ENCODE measurements around the gene CYTH1.

CYTH1 gene

DNA sequence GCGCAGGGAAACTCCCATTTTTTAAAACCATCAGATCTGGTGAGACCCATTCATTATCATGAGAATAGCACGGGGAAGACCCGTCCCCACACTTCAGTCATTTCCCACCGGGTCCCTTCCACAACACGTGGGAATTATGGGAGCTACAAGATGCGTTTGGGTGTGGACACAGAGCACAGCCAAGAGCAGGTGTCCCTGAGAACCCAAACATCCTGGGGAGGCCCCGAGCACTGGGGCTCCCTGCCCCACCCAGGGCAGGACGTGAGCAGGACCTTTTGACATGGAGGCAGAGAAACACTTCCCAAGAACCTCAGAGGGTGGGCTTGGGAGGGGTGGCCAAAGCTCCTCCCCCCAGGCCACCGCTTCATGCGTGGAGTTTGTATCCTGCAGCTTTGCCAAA lies 115.0 kb downstream of the CYTH1 start:
- no peak for DNase-seq

DNA sequence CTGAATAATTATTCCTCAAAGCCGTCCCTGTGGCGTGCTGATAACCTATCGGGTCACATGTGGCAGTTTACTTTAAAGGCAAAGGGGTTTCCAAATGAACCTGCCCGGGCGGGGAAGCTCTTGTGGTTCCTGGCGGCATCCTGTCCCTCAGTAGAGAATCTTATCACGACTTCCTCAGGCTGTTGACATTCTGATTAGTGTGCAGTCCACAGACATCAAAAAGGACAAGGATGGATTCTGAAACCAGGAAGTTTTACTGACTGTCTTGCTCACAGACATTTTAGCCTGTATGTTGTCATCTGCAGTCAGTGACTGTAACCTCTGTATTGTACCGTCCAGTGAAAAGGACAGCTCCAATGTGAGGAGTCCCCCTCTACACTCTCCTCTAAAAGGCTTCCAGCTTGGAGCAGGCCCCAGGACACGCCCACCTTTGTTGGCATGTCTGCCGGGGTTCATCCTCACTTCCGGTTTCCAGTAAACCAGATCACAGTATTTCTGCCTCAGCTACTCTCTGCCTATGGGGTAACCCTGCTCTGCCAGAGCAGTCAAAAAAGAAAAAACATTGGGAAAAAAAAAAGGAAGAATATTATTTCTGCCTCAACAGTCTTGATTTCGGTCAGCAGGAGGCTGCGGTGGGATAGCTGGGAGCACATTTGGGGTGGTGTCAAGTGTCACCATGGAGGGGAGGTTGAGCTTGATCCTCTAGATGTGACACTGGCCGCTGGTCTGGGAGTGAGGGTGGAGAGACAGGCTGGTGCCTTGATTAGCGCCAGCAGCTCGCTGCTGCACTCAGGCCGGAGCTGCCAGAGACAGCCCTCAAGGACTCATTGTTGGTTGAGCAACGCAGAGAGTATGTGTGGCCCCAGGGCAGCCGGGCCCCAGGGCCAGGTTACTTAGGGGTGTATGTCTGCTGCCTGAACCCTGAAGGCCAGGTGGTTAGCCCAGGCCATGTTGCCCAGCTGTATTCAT lies 115.8 kb downstream of the CYTH1 start:
- DNase-seq, result peak; percentile 21

DNA sequence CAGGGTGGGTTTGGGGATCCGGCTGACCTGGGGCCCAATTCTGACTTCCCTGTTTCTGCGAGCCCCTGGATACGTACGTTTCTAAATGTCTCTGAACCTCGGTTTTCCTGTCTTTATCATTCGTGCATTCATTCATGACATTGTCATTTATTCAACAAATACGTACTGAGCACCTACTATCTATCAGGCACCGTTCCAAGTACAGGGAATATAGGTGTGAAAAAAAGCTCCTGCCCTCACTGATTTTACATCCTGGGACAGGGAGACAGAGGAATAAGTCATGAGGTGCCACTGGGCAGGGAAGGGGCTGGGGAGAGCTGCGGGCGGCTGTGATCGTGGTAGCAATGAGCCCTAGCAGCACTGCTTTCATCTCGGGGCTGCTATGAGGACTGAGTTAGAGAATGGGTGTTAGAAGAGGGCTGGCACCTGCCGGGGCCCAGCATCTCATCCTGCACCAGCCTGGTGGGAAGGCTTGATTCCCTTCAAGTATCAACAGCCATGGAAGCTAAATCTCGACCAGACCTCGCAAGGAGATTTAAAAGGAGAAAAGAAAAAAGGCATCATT lies 116.6 kb downstream of the CYTH1 start:
- no peak for DNase-seq

DNA sequence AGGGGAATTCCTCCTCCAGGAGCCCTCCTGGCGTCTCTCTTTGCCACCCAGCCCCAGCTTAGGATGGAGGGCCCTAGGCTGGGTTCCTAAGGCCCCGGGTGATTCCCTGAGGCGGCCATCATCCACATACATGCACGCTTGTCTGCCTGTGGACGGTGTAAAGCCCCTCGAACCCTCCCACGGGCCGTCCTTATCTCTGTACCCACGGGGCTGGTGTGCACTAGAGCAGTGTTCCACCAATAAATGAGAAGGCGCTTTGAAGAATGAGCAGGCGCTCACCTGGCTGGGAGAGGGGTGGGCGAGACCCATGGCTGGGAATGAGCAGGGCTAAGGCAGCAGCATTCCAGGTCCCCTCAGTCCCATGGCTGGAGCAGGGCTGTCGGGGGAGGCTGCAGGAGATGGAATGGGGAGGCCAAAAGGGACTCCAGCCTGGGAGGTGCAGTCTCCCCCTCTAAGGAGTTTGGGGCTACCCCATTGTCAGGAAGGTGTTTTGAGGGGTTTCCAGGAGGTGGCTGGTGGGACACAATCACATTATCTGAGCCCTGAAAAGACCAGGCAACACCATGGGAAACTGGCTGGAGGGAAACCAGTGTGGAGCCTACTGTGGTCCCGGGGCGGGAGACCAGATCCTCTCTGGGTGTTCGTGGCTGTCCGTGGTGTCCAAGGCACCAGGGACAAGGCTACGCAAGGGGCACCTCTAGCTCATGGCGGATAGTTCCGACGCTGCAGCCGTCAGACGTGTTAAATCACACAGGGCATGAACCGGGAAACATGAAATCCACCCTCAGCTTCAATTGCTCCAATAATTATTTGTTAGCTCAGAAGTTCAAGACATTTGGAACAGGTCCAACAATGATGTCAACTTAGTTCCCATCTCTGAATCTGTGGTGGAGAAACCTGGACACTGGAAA lies 117.3 kb downstream of the CYTH1 start:
- peak; percentile 44 for DNase-seq

DNA sequence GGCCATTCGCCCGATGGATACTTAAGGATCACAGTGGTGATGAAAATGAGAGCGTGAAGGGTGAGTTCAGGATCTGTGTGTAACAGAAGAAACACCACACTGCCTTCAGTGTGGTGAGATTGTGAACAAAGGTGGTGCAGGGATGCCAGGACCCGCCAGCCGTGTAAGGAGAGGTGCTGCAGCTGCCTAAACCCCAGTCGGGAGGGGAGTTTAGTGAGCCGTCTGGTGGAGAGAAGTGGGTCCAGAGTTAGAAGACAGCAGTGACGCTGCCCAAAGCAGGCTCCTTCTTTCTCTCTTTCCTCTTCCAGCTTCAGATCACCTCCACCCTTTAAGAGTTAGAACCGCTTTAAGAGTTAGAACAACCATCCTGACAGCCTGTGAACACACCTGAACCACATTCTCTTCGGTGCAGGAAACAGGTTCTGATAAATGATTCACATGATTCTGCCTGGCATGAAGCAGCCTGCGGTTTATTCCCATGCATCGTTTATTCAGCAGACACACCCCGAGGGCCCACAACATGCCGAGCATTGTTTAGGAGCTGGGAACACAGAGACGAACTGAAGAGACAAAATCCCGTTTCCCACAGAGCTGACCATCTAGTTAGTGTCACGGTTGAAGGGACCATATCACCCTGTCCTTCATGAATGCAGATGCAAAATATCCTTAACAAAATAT lies 120.8 kb downstream of the CYTH1 start:
- DNase-seq, result peak; percentile 33

DNA sequence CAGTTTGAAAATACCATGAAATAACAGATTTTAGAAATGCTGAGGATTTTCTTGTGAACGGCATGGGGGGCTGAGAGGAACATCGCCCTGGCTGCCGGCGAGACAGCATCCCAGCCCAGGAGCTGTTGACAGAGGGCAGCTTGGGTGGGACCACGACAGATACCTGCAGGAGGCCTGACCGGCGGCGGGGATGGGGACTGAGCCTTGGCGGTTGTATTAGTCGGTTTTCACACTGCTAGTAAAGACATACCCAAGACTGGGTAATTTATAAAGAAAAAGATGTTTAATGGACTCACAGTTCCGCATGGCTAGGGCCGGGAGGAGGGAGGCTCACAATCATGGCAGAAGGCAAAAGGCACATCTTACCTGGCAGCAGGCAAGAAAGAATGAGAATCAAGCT lies 122.5 kb downstream of the CYTH1 start:
- no peak for DNase-seq

DNA sequence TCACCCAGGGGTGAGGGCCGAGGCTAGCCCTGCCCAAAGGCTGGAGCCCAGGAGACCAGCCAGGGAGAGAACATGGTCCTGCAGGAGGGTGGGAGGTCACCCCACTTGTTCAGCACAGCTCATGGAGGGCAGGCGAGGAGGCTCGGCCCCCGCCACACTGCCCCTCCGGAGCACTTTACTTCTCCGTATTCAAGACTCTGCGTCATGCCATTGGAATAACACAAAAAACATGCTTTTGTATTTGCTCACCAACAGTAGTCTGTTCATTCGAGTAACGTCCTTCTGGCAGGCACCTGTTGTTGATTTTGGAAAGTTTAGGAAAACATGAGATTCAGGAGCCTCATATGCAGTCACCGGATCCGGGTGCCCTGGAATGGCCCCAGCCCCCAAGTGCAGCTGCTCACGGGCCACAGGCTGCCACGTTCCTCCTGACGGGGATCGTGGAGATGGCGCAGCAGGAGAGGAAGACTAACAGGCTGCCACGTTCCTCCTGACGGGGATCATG lies 123.7 kb downstream of the CYTH1 start:
- DNase-seq, result peak; percentile 38

DNA sequence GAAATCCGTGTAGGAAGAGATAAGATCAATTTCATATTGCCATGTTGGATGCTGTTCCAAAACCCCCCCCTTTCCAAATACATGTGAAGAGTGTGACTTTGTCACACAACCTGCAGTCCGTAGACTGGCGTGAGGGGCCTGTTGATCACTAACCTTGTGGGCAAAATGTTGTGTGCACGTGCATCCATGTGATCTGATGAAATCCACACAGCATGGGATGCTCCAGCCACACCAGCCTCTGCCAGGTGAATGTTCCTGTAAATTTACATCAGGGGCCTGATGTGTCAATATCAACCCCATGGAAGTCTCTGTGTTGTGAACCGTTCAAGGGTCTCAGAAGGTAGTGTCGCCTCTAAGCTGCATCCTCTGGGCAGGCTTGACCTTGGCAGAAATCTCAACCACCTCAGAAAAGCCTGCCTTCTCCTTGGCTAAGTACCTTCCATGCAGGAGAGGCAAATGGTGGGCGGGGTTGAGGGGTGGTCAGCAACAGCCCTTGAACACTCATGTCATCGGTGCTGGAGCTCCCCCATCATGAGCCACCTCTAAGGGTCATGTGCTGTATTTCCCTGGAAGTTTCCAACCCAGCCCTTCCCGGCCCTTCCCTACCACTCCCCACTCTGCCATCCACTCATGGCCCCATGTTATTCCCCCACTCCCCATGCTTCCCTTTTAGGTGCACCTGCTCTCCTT lies 126.7 kb downstream of the CYTH1 start:
- DNase-seq, result no peak

DNA sequence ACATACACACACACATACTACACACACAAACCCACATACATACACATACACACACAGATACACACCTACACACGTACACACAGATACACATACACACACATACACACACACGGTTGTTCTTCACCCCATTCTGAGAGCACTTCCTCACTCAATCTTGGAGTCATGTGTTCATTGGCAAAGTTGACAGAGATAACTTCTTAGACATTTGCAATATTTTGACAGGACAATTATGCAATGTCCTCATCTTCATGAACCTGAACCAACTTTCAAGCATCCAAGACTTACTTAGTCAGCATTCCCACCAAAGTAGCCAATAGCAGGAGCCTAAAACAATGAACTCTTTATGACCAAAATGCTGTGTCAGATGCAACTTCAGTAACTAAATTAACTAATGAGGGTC lies 127.7 kb downstream of the CYTH1 start:
- DNase-seq, result no peak

DNA sequence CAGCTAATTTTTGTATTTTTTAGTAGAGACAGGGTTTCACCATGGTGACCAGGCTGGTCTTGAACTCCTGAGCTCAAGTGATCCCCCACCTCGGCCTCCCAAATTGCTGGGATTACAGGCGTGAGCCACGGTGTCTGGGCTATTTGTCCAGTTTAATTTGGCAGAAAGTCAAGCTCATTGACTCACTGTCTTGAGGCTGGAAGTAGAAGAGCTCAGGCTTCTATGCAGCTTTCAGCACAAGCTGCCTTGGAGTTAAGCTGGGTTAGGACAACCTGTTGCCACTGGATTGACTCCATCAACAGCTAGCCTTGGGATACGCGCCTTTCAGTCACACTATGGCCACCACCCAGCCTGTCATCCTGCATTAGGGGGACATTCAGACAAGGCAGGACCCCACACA lies 128.7 kb downstream of the CYTH1 start:
- no peak for DNase-seq

DNA sequence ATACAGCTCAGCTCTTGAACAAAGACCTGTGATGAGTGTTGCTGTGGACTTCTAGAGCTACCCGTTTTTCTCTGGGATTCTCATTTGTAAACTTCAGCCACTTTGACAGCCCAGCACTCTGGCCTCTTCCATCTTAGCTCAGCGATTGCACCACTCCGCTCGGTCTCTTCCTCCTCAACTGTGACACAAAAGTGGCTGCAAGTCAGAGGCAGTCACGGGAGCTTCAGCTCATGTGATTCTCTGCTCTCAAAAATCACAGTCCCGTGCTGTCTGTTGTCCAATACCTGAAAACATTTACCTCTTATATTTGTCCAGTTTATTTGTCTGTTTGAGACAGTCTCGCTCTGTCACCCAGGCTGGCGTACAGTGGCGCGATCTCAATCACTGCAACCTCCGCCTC lies 129.2 kb downstream of the CYTH1 start:
- no peak for DNase-seq

DNA sequence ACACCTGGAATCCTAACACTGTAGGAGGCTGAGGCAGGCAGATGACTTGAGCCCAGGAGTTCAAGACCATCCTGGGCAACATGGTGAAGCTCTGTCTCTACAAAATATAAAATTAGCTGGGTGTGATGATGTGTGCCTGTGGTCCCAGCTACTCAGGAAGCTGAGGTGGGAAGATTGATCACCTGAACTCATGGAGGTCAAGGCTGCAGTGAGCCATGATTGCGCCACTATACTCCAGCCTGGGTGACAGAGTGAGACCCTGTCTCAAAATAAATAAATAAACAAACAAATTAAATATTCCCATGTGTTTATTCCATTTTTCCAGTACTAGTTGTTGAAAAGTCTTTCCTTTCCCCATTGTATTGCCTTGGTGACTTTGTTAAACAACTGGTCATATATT lies 130.0 kb downstream of the CYTH1 start:
- no peak for DNase-seq

DNA sequence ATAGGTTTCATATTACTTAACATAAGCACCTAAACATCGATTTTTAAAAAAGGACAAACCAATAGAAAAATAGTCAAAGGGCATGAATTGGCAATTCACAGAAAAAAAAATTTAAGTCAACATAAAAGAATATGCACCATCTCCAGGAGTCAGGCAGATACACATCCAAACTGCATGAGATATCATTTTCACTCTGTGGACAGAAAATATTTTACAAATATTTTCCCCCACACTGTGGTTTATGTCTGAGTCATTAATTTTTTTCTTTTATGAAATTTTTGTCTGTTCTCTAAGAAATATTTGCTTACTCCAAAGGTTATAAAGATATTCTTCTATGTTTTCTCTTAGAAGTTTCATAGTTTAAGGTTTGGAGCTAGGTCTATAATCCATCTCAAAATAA lies 130.5 kb downstream of the CYTH1 start:
- DNase-seq, result no peak

DNA sequence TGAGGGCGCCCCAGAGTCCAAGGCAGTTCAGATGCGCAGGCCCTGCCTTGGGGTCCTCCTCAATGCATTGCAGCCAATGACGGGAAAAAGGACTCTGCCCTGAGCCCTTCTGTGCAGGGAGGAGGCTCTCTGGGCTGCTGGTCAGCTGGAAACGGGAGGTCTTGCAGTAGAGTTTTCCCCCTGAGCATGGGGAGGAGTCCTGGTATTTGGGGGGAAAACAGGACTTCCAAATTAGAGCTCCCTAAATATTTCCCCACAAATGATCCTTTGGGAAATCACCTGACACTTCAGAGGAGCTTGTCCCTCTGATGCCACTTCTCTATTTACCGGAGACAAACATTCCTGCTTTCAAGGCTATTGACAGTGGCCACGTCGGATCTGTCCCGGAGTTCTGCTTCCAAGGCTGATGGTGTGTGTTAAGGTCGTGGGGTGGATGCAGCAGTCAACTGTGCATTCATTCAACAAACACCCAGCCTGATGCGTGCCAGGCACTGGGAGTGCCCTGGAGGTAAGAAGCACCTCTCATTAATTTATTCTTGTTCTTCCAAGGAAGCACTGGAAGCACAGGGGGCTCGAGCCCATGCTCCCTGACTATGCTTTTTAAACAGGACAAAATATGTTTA lies 131.9 kb downstream of the CYTH1 start:
- no peak for DNase-seq

DNA sequence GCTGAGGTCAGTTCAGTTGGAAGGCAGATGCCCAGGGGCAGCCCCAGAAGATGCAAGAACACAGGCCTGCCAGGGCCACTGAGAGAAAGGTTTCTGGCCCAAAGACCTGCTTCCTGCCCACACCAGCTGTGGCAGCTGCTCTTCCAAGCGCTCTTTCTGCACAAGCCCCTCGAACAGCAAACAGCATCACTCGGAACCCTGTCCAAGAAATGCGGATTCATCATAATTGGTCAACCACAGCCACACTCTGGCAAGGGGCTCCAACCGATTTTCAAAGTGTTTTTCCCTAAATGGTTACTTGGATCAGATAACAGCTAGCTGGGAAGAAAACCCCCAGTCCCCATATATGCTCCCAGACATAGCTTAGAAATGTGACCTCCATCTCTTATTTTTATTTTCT lies 133.8 kb downstream of the CYTH1 start:
- no peak for DNase-seq

DNA sequence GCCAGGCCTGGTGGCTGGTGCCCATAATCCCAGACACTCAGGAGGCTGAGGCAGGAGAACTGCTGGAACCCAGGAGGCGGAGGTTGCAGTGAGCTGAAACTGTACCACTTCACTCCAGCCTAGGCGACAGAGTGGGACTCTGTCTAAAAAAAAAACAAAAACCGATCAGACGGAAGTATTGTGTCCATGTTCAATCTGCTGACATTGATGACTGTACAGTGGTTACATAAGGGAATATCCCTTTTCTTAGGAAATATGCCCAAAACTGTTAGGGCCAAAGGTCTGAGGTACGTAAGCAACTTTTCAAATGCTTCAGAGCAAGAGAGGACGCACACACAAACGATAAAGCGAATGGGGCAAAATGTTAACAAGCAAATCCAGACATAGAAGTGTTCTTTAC lies 135.0 kb downstream of the CYTH1 start:
- no peak for DNase-seq

DNA sequence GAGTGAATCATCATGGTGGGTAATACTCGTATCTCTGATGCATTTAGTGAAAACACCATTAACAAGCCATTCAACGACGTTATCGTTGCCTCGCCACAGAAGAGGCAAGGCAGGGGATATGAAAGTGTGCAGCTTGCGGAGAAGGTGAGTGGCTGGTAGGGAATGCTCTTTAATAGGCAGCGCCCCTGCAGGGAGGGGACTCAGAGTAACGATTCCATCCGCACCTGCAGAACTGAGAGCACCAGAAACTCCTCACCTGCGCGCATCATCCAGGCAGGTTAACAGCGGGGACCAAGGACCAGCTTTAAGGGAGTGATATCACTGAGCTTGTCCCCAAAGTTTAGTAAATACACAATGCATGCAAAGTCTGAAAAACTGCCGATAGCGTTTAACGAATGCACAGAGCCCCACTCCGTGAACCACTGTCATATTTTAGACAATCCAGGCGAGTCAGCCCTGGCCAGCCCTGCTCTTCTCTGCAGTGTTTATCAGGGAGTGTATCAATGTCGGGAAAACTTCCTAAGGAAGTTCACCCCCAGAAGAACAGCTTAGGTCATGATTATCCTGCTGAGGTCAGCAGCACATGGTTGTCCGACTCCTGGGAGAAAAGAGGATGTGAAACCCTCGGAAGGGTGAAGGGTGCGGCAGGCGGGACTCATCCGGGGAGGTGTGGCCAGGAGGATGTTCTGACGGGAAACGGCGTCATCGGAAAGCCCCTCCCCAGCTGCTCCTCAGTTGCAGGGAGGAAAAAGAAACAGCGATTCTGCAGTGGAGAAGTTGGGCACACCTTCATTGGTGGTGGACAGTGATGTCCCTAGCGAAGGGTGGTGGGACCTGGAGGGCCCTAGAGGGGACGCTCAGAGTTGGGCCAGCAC lies 136.4 kb downstream of the CYTH1 start:
- no peak for DNase-seq

DNA sequence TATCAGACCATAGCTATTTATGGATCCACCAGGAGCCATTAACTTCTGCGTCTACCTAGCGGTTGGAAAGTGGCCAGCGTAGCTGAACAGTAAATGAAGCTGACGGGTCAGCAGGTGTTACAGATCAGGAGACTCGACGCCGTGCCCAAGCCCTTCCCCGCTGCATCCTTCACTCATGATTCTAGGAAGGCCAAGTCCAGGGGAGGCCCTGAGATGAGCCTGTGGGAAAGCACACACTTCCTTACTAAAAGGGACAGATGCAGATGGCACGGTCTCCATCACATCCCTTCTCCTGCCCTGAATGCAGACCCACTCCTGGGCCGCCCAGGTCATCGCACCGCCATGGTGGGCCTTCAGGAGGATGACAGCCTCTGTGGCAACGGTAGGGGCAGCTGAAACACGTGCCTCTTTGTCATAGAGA lies 137.1 kb downstream of the CYTH1 start:
- DNase-seq, result no peak

DNA sequence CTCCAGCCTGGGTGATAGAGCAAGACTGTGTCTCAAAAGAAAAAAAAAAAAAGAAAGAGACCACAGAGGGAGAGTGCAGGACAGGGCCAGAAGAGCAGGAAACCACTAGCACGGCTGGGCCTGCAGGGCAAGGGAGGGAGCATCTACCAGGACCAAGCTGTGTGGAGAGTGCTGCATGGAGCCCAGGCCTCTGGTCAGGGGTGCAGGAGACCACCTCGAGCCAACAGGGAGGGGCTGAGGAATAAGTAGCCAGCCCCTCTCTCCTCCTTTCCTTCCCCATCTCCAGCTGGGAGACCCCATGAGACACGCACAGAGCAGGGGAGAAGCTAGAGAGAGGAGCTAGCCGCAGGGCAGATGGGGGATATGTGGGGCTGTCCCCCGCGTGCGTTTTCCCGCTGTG lies 137.8 kb downstream of the CYTH1 start:
- no peak for DNase-seq

DNA sequence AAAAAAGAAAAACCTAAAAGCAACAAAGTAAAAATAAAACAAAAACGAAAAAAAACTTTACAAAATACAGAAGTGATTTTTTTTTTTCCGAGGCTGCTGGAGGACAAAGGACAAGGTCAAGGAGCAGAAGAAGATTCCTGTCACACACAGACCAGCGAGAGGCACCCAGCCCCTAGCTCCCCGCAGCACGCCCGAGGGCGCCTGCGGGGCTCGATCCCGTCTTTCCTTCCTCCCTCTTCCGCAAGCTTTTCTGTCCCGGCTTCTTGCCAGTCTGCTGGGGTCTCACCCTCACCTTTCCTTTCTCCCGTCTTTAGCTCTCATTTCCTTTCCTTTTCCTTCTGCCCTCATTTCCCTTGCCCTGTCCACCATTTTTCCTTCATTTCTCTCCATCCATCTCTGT lies 138.7 kb downstream of the CYTH1 start:
- no peak for DNase-seq

DNA sequence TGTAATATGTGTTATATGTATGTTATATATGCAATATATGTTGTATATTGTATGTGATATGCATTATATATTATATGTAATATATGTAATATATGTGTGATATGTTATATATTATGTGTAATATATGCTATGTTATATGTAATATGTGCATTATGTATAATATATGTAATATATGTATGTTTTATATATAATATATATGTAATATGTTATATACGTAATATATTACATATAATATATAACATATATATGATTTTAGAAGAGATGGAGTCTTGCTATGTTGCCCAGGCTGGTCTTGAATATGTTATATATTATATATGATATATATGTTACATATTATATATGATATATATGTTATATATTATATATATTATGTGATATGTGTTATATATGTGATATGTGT lies 139.4 kb downstream of the CYTH1 start:
- no peak for DNase-seq
